H1 (cell line): ENCODE results near the gene HOMER1. TPM values are rescaled to one million over a fixed set of nuclear protein-coding genes. Genes with fewer than 3 reads are reported as not detected.

Experiments used
- CTCF ChIA-PET: fragments of 300-600 bp; sonication (Branson Sonifier 250); formaldehyde crosslinking; loops from one replicate; lab custom pipeline; 2021; ENCODE audit not compliant: partially characterized antibody; lab: Charles Lee
- POLR2A ChIA-PET: fragments of 300-600 bp; sonication (Branson Sonifier 250); formaldehyde crosslinking; loops from one replicate; lab custom pipeline; 2021; ENCODE audit warnings: inconsistent platforms; ENCODE audit not compliant: partially characterized antibody; lab: Charles Lee
- DNase-seq, 2 experiments: peaks; one replicate each; pipeline versions ENCODE4 v3.0.0 to v3.0.0-alpha.2; 2010 to 2022; ENCODE audit warnings: low spot score in 2 of 2, low read depth in 1 of 2, mixed read lengths in 1 of 2
- FAIRE-seq: peaks from 2 replicates; lab custom pipeline; 2011; peaks lifted over from hg19 to GRCh38; lab: Jason Lieb, UNC
- H2AFZ ChIP-seq: 2 replicates; pipeline ENCODE4 v1.8.1; 2012; ENCODE audit warnings: low read length, inconsistent platforms
- H2AK5ac ChIP-seq: 2 replicates; pipeline ENCODE4 v1.6.1; 2013; ENCODE audit warnings: low read depth, low read length
- H2BK120ac ChIP-seq: replicated peaks from 2 replicates; pipeline ENCODE3; 2013; ENCODE audit warnings: low read depth, low read length, inconsistent platforms
- H2BK12ac ChIP-seq: 2 replicates; pipeline ENCODE4 v1.6.1; 2013; ENCODE audit warnings: low read depth, low read length
- H2BK15ac ChIP-seq: 2 replicates; pipeline ENCODE4 v1.6.1; 2013; ENCODE audit warnings: low read length
- H2BK20ac ChIP-seq: 2 replicates; pipeline ENCODE4 v1.6.1; 2013; ENCODE audit warnings: low read length
- H2BK5ac ChIP-seq: 2 replicates; pipeline ENCODE4 v1.6.1; 2013; ENCODE audit warnings: low read depth, low read length
- H3K14ac ChIP-seq: 2 replicates; pipeline ENCODE4 v1.6.1; 2013; ENCODE audit warnings: inconsistent platforms; ENCODE audit not compliant: insufficient read length
- H3K18ac ChIP-seq: 2 replicates; pipeline ENCODE4 v1.6.1; 2013; ENCODE audit warnings: low read length; ENCODE audit errors: extremely low read depth
- H3K23ac ChIP-seq: 2 replicates; pipeline ENCODE4 v1.6.1; 2013; ENCODE audit warnings: inconsistent platforms; ENCODE audit not compliant: insufficient read length
- H3K23me2 ChIP-seq: 2 replicates; pipeline ENCODE4 v1.6.1; 2013; ENCODE audit warnings: low read depth, low read length
- H3K27ac ChIP-seq: 2 replicates; pipeline ENCODE4 v1.6.1; 2011; ENCODE audit warnings: low read depth, low read length, inconsistent platforms
- H3K27me3 ChIP-seq, 4 experiments: replicated peaks in 1 of 4; 1 replicate in 1 of 4; 2 replicates in 3 of 4; pipeline versions ENCODE4 v1.6.1 to v1.8.1; 2011 to 2013; ENCODE audit warnings: low read length in 3 of 4, mild to moderate bottlenecking in 3 of 4, inconsistent platforms in 2 of 4, mixed read lengths in 2 of 4, moderate library complexity in 1 of 4; ENCODE audit not compliant: control insufficient read depth in 3 of 4, insufficient read depth in 3 of 4; ENCODE audit errors: extremely low read depth in 1 of 4
- H3K36me3 ChIP-seq, 4 experiments: 2 replicates each; pipeline versions ENCODE4 v1.6.1 to v1.8.1; 2011 to 2013; ENCODE audit warnings: mild to moderate bottlenecking in 4 of 4, low read length in 3 of 4, moderate library complexity in 2 of 4, control low read depth in 1 of 4, inconsistent platforms in 1 of 4; ENCODE audit not compliant: insufficient read depth in 4 of 4, control insufficient read depth in 2 of 4
- H3K4ac ChIP-seq: replicated peaks from 2 replicates; pipeline ENCODE3; 2013; ENCODE audit warnings: low read length, low read depth, mixed read lengths, inconsistent platforms; ENCODE audit not compliant: insufficient read length
- H3K4me1 ChIP-seq, 4 experiments: replicated peaks in 1 of 4; 1 replicate in 1 of 4; 2 replicates in 3 of 4; pipeline versions ENCODE4 v1.6.1 to v1.8.1; 2011 to 2013; ENCODE audit warnings: low read length in 3 of 4, inconsistent platforms in 2 of 4, mixed read lengths in 1 of 4; ENCODE audit not compliant: insufficient read depth in 4 of 4, control insufficient read depth in 3 of 4
- H3K4me2 ChIP-seq, 2 experiments: 2 replicates each; pipeline versions ENCODE4 v1.6.1 to v1.8.1; 2011 to 2013; ENCODE audit warnings: low read depth in 2 of 2, low read length in 2 of 2, control low read depth in 1 of 2, inconsistent platforms in 1 of 2, mild to moderate bottlenecking in 1 of 2; ENCODE audit not compliant: insufficient read depth in 1 of 2
- H3K4me3 ChIP-seq, 4 experiments: fragments of 200-600, 300-600 bp in 1 of 4; sonication (generic), shearing (Covaris generic), sonication (Bioruptor Twin) in 1 of 4; 2 replicates each; pipeline versions ENCODE4 v1.5.1 to v1.8.1; 2011 to 2016; ENCODE audit warnings: low read length in 4 of 4, low read depth in 3 of 4, control low read depth in 2 of 4, inconsistent platforms in 2 of 4, mild to moderate bottlenecking in 2 of 4, mixed read lengths in 1 of 4, moderate library complexity in 1 of 4; ENCODE audit not compliant: insufficient read depth in 2 of 4; ENCODE audit errors: extremely low read depth in 1 of 4
- H3K56ac ChIP-seq: replicated peaks from 2 replicates; pipeline ENCODE3; 2013; ENCODE audit warnings: low read depth, mild to moderate bottlenecking, mixed read lengths, low read length, inconsistent platforms; ENCODE audit not compliant: insufficient read length
- H3K79me1 ChIP-seq: 2 replicates; pipeline ENCODE4 v1.6.1; 2013; ENCODE audit warnings: low read depth, low read length, control low read depth
- H3K79me2 ChIP-seq, 2 experiments: 2 replicates each; pipeline versions ENCODE4 v1.6.1 to v1.8.1; 2012 to 2013; ENCODE audit warnings: low read length in 2 of 2, mild to moderate bottlenecking in 2 of 2, inconsistent platforms in 1 of 2; ENCODE audit not compliant: insufficient read depth in 2 of 2, control insufficient read depth in 1 of 2
- H3K9ac ChIP-seq, 4 experiments: replicated peaks in 1 of 4; 1 replicate in 1 of 4; 2 replicates in 3 of 4; pipeline versions ENCODE4 v1.6.1 to v1.8.1; 2011 to 2013; ENCODE audit warnings: low read depth in 3 of 4, low read length in 3 of 4, control low read depth in 2 of 4, mild to moderate bottlenecking in 2 of 4, moderate library complexity in 2 of 4, inconsistent platforms in 1 of 4; ENCODE audit errors: extremely low read depth in 1 of 4
- H3K9me3 ChIP-seq, 2 experiments: 2 replicates each; pipeline versions ENCODE4 v1.6.1 to v1.8.1; 2012 to 2013; ENCODE audit warnings: mild to moderate bottlenecking in 2 of 2, moderate library complexity in 2 of 2, control low read depth in 1 of 2, inconsistent platforms in 1 of 2, low read depth in 1 of 2, low read length in 1 of 2, mixed read lengths in 1 of 2; ENCODE audit not compliant: insufficient read depth in 2 of 2
- H4K20me1 ChIP-seq, 2 experiments: replicated peaks in 1 of 2; 2 replicates each; pipeline versions ENCODE3 to v1.8.1; 2011 to 2013; ENCODE audit warnings: inconsistent platforms in 2 of 2, low read length in 2 of 2, mild to moderate bottlenecking in 1 of 2; ENCODE audit not compliant: insufficient read depth in 2 of 2, control insufficient read depth in 1 of 2
- H4K5ac ChIP-seq: 2 replicates; pipeline ENCODE4 v1.6.1; 2013; ENCODE audit warnings: low read length, low read depth, mixed read lengths, inconsistent platforms; ENCODE audit not compliant: insufficient read length
- H4K8ac ChIP-seq: 2 replicates; pipeline ENCODE4 v1.8.0; 2013; ENCODE audit warnings: mild to moderate bottlenecking, moderate library complexity, low read length, inconsistent platforms; ENCODE audit not compliant: insufficient read depth; ENCODE audit errors: extremely low read depth
- H4K91ac ChIP-seq: replicated peaks from 2 replicates; pipeline ENCODE3; 2013; ENCODE audit warnings: low read length, mixed read lengths, inconsistent platforms; ENCODE audit not compliant: insufficient read length
- BCL11A ChIP-seq, 2 experiments: IDR thresholded peaks; one replicate each; pipeline ENCODE4 v1.6.1; 2011; ENCODE audit warnings: low read depth in 2 of 2, low read length in 2 of 2, mild to moderate bottlenecking in 2 of 2
- BRCA1 ChIP-seq: IDR thresholded peaks from 2 replicates; pipeline ENCODE4 v1.6.1; 2012; ENCODE audit warnings: low read depth, low read length, improper control_type of control experiment
- CHD1 ChIP-seq: IDR thresholded peaks from 2 replicates; pipeline ENCODE4 v1.6.1; 2012; ENCODE audit warnings: low read depth, low read length, improper control_type of control experiment
- JUN ChIP-seq: IDR thresholded peaks from 2 replicates; pipeline ENCODE4 v1.6.1; 2011; ENCODE audit warnings: low read depth, mild to moderate bottlenecking, improper control_type of control experiment, low read length
- KDM5A ChIP-seq: fragments of 200-600 bp; IDR thresholded peaks from 2 replicates; pipeline ENCODE4 v1.7.1; 2012; ENCODE audit warnings: mild to moderate bottlenecking, low read length, inconsistent platforms, mixed read lengths
- POU5F1 ChIP-seq: IDR thresholded peaks from 2 replicates; pipeline ENCODE4 v1.6.1; 2011; ENCODE audit warnings: low read depth, mild to moderate bottlenecking, low read length, moderate library complexity
- RBBP5 ChIP-seq: IDR thresholded peaks from 2 replicates; pipeline ENCODE4 v1.7.1; 2012; ENCODE audit warnings: low read depth, mild to moderate bottlenecking, inconsistent platforms, low read length, moderate library complexity, borderline replicate concordance
- SAP30 ChIP-seq: fragments of 300-600 bp; sonication (generic); IDR thresholded peaks from 2 replicates; pipeline ENCODE4 v1.7.1; 2012; ENCODE audit warnings: low read length, moderate library complexity, mild to moderate bottlenecking, inconsistent platforms; ENCODE audit not compliant: insufficient read depth, insufficient replicate concordance
- polyA plus RNA-seq, 7 experiments: library from polyadenylated mRNA; depleted of rRNA in 3 of 7; stranded (reverse) in 5 of 7; unstranded in 2 of 7; fragments of >200 nt in 5 of 7; fragments of 200-250 nt in 2 of 7; gene quantifications; 1 replicate in 5 of 7; 2 replicates in 1 of 7; 4 replicates in 1 of 7; pipeline versions ENCODE4 v1.2.1 to v1.2.3, GENCODE V29; 2011 to 2013; ENCODE audit warnings: missing spikeins in 2 of 7, mixed read lengths in 2 of 7
- total RNA-seq: library from RNA; stranded (reverse); fragmentation: NEBNext Ultra II Directional; extraction: Animal tissue kit (Norgen Biotek cat#: 25700); gene quantifications from 2 replicates; pipeline ENCODE4 v1.2.1, GENCODE V29; 2021
- TF ChIP-seq, protein P1 (sequence below): IDR thresholded peaks from 2 replicates; pipeline ENCODE4 v1.6.1; 2012; ENCODE audit warnings: inconsistent platforms
- TF ChIP-seq, protein P2 (sequence below): IDR thresholded peaks from 2 replicates; pipeline ENCODE4 v1.6.1; 2012; ENCODE audit warnings: inconsistent platforms

HOMER1 gene
- total and polyA plus RNA-seq, 2 of the 8 experiments (the other 6 are each of a cell fraction or from before 2014, with no cell fraction given), result 6.4 to 57.9 TPM

DNA sequence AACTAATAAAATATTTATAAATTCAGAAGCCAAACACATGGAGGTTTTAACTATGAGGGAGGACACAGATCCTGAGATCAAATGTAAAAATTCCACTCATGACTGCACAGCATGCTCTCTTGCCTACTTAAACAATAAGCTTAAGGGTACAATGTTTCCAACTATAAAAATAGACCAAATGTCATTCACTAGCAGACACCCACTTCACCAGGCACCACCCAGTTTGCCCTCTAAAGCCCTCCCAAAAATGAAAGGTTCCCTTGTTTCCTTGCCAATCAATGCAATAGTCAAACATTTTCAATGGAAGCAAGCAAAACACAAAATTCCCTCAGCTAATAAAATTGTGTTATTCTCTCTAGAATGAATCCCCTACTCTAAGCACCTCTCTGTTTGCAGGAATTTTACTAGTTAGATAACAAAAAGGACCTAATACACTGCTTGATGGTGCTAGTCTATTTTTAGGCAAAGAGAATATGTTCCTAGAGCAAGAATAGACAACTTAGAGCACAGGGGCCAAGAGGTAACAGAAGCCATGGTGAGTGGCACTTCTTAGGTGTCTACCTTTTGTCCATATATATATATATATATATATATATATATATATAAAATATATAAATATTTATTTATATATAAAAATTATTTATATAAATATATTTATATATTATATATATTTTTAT lies 135.3 kb downstream of the HOMER1 start:
- H3K4ac ChIP-seq, result no peak overlapping the region
- H2BK15ac ChIP-seq, result no peak overlapping the region
- FAIRE-seq (no peak), DNase-seq (no peak)
- H3K27me3 ChIP-seq, result no peaks in the 10 kb centered on the region
- H3K9ac ChIP-seq, result no peak overlapping the region
- H3K23me2 ChIP-seq, result no peaks in the 10 kb centered on the region
- no peak overlapping the region for H3K14ac ChIP-seq
- H3K4me1 ChIP-seq, result no peaks in the 10 kb centered on the region
- H3K27ac ChIP-seq, result no peak overlapping the region
- no peak overlapping the region for H2BK5ac ChIP-seq
- no peak overlapping the region for H2BK120ac ChIP-seq
- no peak for TF ChIP-seq SAP30
- no peak for TF ChIP-seq BRCA1
- TF ChIP-seq, protein P1, sequence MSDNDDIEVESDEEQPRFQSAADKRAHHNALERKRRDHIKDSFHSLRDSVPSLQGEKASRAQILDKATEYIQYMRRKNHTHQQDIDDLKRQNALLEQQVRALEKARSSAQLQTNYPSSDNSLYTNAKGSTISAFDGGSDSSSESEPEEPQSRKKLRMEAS, result no peak
- TF ChIP-seq JUN, result no peak
- no peak for TF ChIP-seq CHD1
- no peak for TF ChIP-seq POU5F1
- TF ChIP-seq, protein P2, sequence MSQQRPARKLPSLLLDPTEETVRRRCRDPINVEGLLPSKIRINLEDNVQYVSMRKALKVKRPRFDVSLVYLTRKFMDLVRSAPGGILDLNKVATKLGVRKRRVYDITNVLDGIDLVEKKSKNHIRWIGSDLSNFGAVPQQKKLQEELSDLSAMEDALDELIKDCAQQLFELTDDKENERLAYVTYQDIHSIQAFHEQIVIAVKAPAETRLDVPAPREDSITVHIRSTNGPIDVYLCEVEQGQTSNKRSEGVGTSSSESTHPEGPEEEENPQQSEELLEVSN, result no peak
- no peak for TF ChIP-seq KDM5A
- no peak for TF ChIP-seq BCL11A (IDR thresholded peaks at IDR 0.05; ENCODE audit: low read depth in 2 of 2, low read length in 2 of 2)
- no peak for TF ChIP-seq RBBP5
- H4K91ac ChIP-seq, result no peak overlapping the region
- POLR2A ChIA-PET, result no interaction called here
- H2BK12ac ChIP-seq, result no peak overlapping the region
- no peaks in the 10 kb centered on the region for H4K20me1 ChIP-seq
- H3K36me3 ChIP-seq, result peaks cover 0 to 6% (median 0%) of the 10 kb centered on the region in 4 experiments; a peak in 1 of 8 replicates
- no peaks in the 10 kb centered on the region for H3K9me3 ChIP-seq
- no peak overlapping the region for H3K23ac ChIP-seq
- H3K79me1 ChIP-seq, result peaks cover 2% of the 10 kb centered on the region; the same call in 1 of the 2 replicates
- no peak overlapping the region for H4K8ac ChIP-seq
- H3K4me3 ChIP-seq, result no peak overlapping the region
- no peak overlapping the region for H3K18ac ChIP-seq
- H2AFZ ChIP-seq, result no peak overlapping the region
- H3K4me2 ChIP-seq, result no peak overlapping the region
- no peak overlapping the region for H2AK5ac ChIP-seq
- H2BK20ac ChIP-seq, result no peak overlapping the region
- H4K5ac ChIP-seq, result no peak overlapping the region
- no peaks in the 10 kb centered on the region for H3K79me2 ChIP-seq
- no peak overlapping the region for H3K56ac ChIP-seq
- CTCF ChIA-PET, result interaction anchor here (0.7 to 1.3 kb wide), 2 partner anchors 10 to 345 kb away, joined by 3 to 4 read pairs; no protein-coding TSS in a partner anchor
